CD4-positive, alpha-beta T cell treated with Interferon gamma for 1 hour (primary cell): ENCODE data around the gene DAND5.
A peak's percentile ranks its signal among the peaks of the same experiment; 100 is the strongest.
"Not testable (repeated sequence)": the region's sequence is repeated elsewhere in the genome, so short reads cannot be mapped to it uniquely, and the experiment has no call there.

Experiments used
- DNase-seq: peaks from one replicate; pipeline ENCODE4 v3.0.0-alpha.2; 2020

DAND5 gene

DNA sequence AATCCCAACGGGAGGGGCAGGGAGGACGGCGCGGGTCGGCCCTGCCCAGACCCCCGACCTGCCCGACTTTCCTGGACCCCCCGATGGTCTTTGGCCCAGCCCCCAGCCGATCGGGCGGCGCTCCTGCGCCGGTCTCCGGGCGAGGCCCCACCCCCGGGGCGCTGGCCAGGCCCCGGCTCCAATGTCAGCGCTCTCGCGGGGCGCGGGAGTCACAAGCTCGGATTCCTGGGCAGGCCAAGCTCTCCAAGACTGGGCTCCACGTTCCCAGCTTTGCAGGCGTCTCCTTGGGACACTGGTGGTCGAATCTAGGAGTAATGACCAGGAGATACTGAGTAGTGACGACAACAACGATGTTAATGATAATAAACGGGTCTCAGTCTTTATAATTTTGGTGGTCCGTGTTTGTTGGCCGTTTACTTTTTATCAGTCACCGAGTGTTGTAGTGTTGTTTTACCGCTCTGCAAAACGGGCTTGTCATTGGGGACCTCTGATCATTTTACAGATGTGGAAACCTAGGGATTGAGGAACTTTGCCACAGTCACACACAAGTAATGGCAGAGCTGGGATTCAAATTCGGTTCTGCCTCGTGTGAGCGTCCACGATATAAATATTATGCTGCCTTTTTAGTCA, 23.2 kb upstream of the DAND5 start:
- peak; percentile 33 for DNase-seq

DNA sequence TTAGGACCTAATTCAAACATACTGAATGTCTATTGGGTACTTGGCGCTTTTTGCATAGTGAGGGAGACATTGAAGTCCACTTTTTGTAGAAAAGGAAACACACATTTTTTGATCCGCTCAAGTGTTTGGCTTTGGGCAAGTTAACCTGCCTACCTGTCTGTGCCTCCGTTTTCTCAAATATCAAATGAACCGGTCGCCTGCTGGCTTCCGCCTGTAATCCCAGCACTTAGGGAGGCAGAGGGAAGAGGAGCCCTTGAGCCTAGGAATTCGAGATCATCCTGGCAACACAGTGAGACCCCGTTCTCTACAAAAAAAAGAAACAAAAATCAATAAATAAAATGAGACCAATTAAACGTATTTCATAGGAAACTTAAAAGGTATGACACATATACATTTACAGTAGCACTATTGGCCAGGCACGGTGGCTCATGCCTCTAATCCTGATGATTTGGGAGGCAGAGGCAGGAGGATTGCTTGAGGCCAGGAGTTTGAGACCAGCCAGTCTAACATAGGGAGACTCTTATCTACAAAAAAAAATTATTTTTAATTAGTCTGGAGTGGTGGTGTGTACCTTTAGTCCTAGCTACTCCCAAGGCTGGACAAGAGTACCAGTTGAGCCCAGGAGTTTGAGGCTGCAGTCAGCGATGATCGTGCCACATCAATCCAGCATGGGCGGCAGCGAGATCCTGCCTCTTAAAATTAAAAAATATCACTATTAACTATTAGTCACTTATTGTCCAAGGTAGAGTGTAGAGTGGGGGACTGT, 22.5 kb upstream of the DAND5 start:
- DNase-seq, result no peak

DNA sequence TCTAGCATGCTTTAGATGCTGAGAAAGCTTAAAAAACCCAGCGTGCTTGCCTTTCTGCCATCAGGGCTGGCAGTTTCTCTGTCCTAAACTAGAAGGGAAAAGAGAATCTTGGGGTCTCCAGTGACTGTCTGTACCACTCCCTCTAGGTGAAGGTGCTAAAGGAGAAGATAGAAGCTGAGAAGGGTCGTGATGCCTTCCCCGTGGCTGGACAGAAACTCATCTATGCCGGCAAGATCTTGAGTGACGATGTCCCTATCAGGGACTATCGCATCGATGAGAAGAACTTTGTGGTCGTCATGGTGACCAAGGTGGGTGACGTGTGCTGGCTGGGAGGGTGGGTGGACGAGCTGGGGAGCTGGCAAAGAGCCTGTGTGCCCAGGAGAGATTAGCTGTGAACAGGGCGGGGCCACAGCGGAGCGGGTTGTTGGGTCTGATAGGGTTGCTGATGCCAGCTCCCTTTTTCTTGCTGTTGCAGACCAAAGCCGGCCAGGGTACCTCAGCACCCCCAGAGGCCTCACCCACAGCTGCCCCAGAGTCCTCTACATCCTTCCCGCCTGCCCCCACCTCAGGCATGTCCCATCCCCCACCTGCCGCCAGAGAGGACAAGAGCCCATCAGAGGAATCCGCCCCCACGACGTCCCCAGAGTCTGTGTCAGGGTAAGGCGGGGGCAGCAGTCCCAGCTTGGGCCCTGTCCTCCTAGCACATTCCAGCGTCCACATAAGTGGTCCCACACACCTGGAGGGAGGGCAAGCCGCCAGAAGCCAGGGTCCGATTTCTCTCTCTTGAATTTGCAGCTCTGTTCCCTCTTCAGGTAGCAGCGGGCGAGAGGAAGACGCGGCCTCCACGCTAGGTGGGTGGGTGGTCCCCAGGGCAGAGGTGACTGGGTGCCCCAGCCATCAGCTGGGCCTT, 21.4 kb upstream of the DAND5 start:
- DNase-seq, result no peak

DNA sequence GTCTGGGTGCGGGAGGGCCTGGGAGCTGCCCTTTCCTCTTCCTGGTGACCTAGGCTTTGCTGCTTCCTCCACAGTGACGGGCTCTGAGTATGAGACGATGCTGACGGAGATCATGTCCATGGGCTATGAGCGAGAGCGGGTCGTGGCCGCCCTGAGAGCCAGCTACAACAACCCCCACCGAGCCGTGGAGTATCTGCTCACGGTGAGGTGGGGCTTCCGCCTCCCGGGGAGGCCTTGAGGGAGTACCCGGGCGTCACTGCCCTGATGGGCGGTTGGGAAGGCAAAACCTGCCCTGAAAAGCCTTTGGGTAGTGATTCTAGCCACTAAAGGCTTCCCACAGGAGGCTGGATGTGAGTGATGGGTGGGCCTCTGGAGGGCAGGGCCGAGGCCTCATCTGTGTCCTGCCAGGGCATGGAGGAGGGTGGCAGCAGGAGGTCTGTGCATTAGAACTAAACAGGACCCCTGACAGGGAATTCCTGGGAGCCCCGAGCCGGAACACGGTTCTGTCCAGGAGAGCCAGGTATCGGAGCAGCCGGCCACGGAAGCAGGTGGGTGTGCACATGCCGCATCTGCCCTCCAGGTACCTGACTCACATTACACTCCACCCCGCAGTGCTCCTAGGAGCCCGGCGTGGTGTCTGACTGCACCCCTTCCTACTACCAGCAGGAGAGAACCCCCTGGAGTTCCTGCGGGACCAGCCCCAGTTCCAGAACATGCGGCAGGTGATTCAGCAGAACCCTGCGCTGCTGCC, 20.6 kb upstream of the DAND5 start:
- no peak for DNase-seq

DNA sequence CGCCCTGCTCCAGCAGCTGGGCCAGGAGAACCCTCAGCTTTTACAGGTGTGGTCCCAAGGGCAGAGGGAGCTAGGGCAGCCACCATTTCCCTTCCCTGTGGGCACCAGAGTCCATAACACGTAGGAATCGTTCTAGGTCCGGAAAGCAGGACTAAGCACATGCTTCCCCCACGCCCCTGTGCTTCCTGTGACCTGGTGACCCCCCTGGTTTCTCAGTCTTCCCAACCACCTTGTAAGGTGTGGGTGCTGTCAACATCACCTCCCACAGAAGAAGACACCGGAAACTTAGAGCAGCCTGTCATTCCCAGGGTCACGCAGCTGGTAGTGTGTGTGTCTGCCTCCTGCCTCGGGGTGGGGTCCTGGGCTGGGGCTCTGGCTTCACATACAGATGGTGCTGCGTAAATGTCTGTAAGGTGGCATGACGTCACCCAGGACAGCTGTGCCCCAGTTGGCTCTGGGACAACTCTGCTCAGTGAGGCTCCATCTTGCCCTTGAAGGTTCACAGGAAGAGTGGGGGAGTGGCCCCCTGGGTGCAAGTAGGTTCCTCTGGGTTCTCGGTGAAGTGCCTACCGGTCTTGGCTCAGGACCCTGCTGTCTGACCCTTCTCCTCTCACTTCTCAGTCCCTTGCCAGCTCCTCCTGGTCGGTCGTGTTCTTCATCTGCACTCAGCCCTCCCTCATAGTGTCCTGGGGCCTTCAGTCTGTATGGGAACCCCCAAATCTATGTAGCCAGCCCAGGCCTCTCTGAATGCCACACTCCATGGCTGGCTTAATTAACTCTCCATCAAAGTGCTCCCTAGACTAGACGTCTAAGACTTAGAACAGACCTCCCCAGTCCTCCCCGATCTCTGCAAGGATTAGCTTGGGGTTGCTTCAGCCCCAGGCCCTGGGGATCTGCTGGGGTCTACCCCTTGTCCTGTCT, 19.8 kb upstream of the DAND5 start:
- DNase-seq, result no peak

DNA sequence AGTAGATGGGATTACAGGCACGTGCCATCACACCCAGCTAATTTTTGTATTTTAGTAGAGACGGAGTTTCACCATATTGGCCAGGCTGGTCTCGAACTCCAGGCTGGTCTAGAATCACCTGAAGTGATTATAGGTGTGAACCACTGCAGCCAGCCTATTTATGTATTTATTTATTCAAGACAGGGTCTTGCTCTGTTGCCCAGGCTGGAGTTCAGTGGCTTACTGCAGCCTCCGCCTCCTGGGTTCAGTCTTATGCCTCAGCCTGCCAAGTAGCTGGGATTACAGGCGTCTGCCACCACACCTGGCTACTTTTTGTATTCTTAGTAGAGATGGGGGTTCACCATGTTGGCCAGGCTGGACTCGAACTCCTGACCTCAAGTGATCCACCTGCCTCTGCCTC, 17.3 kb upstream of the DAND5 start:
- DNase-seq, result not testable (repeated sequence)

DNA sequence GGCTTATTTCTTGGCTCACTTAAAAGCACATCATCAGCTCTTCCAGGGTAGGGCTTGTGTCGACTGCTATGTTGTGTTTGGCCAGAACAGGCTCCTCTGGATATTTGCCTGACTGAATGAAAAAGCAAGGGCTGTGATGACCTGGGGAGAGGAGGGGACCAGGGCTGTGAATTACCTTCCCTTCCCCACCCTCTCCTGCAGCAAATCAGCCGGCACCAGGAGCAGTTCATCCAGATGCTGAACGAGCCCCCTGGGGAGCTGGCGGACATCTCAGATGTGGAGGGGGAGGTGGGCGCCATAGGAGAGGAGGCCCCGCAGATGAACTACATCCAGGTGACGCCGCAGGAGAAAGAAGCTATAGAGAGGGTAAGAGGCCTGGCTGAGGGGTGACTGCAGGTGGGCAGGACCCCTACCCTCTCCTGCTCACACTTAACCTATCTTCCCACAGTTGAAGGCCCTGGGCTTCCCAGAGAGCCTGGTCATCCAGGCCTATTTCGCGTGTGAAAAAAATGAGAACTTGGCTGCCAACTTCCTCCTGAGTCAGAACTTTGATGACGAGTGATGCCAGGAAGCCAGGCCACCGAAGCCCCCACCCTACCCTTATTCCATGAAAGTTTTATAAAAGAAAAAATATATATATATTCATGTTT, 16.8 kb upstream of the DAND5 start:
- DNase-seq, result peak; percentile 46

DNA sequence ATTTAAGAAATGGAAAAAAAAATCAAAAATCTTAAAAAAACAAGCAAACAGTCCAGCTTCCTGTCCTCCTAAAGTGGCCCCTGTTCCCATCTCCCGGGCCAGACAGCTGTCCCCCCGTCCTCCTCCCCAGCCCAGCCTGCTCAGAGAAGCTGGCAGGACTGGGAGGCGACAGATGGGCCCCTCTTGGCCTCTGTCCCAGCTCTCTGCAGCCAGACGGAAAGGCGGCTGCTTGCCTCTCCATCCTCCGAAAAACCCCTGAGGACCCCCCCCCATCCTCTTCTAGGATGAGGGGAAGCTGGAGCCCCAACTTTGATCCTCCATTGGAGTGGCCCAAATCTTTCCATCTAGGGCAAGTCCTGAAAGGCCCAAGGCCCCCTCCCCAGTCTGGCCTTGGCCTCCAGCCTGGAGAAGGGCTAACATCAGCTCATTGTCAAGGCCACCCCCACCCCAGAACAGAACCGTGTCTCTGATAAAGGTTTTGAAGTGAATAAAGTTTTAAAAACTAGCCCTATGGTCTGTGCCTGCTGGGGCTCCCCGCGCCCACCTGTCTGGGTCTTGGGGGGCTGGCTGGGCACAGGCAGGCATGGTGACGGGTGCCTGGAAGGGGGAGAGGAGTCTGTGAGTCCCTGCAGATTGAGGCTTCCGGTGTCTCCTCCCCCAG, 16.1 kb upstream of the DAND5 start:
- no peak for DNase-seq

DNA sequence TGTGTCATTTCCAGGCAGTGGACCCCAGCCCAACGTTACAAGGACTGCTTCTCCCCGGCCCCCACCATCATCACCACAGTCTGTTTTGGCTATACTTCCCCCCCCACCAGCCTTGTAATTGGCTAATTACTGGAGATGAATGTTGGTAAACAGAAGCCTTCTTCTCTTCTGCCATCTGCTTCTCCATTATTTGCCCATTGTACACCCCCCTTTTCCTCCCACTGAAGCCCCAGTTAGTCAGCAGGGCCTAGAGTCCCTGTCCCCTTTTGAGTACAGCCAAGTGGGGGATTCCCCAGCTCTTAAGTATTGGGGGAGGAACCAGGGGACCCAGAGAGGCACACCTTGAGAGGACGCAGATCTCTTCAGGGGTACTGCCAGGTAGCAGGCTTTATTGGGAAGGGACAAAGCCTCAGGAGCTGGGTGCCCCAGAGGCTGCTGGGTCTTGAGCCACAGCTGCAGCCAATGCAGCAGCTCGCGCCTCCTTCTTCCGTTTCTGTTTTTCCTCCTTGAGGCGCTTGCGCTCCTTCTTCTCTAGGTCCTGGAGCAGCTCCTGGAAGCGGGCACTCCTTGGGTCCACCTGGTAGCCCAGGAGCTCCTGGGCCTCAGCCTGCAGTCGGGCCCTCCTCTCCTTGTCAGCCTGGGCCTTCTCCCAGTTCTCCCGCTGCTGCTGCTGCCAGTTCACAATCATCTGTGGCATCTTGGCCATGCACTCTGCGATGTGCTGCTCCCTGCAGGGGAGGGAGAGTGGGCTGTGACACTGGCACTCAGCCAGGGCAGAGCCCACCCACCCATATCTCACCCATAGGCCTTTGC, 15.4 kb upstream of the DAND5 start:
- DNase-seq, result no peak

DNA sequence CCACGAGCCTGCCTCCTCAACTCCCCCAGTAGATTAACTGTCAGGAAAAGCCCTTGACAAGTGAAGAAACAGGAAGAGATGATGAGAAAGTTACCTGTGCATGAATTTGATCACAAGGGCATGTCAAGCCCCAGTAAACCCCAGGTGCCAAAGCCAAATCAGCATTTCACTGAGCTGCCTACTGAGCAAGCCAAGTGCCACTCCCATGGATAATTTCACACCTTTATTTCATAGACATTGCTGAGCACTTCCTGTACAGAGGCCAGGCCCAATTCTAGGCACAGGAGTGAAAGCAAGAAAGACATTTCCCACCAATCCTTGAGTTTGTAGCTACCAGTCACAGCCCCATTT, 14.8 kb upstream of the DAND5 start:
- DNase-seq, result no peak

DNA sequence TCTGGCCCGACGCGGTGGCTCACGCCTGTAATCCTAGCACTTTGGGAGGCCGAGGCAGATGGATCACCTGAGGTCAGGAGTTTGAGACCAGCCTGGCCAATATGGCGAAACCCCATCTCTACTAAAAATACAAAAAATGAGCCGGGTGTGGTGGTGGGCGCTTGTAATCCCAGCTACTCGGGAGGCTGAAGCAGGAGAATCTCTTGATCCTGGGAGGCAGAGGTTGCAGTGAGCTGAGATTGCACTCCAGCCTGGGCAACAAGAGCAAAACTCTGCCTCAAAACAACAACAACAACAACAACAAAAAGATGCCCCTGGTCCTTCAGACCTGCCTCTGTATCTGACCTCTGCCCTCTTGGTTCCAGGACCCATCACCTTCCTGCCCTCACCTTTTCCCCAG, 13.8 kb upstream of the DAND5 start:
- not testable (repeated sequence) for DNase-seq

DNA sequence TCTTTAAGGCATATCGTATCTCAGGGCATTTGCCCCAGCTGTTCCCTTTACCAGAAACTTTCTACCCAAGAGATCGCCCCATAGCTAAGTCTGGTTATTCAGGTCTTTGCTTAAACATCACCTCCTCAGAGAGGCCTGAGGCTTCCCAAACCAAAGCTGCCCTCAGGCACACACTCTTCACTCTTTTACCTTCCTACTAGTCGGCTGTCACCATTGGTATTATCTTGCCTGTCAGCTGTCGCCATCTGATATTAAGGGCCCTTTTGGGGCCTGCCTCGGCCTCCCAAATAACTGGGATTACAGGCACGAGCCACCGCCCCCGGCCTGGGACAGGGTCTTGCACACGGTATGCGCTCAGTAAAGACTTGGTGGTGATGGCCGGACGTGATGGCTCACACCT, 13.4 kb upstream of the DAND5 start:
- DNase-seq, result no peak

DNA sequence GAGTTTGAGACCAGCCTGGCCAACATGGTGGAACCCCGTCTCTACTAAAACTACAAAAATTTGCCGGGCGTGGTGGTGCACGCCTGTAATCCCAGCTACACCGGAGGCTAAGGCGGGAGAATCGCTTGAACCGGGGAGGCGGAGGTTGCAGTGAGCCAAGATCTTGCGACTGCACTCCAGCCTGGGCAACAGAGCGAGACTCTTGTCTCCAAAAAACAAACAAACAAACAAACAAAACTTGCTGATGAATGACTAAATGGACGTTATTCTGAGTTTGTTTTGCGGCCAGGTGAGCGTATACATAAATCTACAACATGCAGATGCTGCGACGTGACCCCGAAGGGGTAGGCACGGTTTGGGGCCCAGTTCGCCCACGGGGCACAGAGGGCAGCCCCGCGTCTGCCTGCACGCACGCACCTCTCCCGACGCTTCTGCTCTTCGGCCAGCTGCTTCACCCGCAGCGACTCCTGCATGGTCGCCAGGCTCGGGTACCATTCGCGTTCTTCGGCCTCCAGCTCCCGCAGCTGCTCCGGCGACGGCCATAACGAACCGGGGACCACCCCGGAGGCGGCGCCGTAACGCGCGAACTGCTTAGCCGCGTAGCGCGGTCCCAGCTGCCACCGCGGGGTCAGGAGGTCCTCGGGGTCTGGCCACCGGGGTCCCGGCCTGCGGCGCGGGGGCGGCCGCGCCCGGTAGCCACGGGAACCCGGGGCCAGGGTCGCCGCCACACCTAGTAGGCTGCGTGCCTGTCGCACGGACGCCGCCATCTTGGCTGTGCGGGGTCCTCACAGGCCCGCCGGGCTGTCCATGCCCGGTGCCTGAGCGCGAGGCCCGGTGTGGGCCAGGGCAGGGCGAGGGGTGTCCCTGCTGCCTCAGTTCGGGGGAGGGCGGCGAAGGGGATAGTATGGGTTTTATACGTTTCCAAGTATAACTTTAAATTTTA, 12.7 kb upstream of the DAND5 start, which contains the start of gene GADD45GIP1:
Gene GADD45GIP1 (minus strand): TSS at position 778 of the 943 bp plus-strand sequence. CDS start 11 bp downstream, at position 767.
- DNase-seq, result peak; percentile 79

DNA sequence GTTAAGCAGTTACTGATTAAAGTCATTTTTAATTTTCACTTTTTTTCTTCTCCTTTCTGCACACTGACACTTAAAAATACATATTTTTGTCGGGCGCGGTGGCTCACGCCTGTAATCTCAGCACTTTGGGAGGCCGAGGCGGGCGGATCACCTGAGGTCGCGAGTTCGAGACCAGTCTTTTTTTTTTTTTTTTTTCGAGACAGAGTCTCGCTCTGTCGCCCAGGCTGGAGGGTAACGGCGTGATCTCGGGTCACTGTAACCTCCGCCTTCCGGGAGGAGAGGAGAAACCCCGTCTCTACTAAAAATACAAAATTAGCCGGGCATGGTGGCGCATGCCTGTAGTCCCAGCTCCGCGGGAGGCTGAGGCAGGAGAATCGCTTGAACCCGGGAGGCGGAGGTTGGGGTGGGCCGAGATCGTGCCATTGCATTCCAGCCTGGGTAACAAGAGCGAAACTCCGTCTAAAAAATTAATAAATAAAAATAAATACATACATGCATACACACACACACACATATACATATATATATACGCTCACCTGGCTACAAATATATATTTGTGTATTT, 11.9 kb upstream of the DAND5 start:
- not testable (repeated sequence) for DNase-seq

DNA sequence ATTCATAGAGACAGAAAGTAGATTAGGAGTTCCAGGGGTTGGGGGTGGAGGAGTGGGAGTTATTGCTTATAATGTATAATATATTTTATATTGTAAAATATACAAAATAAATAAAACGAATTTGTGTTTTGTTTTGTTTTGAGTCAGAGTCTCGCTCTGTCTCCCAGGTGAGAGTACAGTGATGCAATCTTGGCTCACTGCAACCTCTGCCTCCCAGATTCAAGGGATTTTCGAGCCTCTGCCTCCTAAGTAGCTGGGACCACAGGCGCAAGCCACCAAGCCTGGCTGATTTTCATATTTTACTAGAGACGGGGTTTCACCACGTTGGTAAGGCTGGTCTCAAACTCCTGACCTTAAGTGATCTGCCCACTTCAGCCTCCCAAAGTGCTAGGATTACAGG, 9.9 kb upstream of the DAND5 start:
- no peak for DNase-seq

DNA sequence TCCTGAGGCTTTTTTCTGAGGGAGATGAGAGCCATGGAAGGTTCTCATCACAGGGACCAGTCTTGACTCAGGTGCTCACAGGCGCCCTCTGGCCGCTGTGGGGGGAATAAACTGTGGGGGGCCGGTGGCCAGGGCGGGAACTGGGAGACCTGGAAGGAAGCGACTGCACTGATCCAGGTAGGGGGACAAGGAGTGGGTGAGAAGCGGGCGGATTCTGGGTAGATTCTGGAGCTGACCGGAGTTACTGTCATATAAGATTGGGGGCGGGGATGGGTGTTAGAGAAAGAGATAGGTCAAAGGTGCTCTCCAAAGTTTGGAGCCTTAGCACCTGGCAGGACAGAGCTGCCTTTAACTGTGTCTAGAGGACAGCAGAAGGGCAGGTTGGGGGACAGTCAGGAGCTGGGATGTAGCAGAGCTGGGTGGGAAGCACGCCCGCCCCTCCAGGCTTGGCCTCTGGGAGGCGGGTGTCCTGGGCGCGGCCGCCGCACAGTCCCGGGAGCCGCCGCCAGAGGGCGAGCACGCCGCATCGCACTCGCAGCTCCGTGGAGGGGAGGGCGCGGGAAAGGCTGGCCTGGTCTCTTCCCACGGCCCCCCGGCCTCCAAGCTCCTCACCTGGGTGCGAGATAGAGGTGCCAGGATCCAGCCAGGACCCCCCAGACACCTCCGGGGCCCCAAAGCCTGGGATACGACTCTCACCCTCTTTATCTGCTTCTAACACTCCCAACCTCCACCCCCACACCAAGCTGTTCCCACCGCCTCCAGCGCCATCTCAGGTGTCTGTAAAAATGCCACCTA, 4.2 kb upstream of the DAND5 start:
- peak; percentile 75 for DNase-seq

DNA sequence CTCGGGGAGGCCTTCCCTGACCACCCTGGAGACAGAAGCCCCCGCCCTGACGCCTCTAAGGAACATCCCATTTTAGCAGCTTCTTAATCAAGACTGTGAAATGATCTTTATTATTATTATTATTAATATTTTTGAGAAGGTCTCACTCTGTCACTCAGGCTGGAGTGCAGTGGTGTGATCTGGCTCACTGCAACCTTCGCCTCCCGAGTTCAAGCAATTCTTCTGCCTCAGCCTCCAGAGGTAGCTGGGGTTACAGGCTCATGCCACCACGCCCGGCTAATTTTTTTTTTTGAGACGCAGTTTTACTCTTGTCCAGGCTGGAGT, 3.6 kb upstream of the DAND5 start:
- DNase-seq, result no peak
